ENCODE data around the gene CERS6. TPM values are rescaled to one million over a fixed set of nuclear protein-coding genes. Genes with fewer than 3 reads are reported as not detected.

The CERS6 gene
- total RNA-seq, 3 donors from 2014 or later, result 14.1 to 17.2 (median 16.7) TPM

DNA sequence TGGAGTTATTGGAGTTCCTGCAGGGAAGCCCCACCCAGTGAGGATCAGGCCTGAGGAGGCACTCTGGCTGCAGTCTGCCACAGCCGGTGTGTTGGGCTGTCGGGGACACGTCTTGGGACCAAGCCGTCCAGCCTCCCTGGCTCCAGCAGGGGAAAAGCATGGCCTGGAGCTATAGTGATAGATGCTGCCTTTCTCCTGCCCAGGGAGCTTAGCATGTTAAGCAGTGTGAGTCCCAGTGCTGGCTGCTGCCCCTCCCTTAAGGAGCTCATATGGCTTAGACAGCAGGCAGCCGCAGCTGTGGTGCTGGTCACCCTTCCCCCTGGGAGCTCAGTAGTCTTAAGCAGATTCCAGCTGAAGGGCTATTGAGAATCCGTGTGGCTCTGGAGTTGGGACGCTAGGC lies 78.9 kb downstream of the CERS6 start:
- DNase-seq (no peak), ATAC-seq (no peak)
- Mint-ChIP-seq H3K36me3 (ENCODE audit: insufficient read depth) (peaks cover 4% of the 10 kb centered on the region), H3K9me3 (peaks cover 17% of the 10 kb centered on the region), H3K27me3 (ENCODE audit: low read depth) (no peaks in the 10 kb centered on the region), H3K4me3 (no peak overlapping the region), H3K4me1 (ENCODE audit: low read depth) (peaks cover 60% of the 10 kb centered on the region)

DNA sequence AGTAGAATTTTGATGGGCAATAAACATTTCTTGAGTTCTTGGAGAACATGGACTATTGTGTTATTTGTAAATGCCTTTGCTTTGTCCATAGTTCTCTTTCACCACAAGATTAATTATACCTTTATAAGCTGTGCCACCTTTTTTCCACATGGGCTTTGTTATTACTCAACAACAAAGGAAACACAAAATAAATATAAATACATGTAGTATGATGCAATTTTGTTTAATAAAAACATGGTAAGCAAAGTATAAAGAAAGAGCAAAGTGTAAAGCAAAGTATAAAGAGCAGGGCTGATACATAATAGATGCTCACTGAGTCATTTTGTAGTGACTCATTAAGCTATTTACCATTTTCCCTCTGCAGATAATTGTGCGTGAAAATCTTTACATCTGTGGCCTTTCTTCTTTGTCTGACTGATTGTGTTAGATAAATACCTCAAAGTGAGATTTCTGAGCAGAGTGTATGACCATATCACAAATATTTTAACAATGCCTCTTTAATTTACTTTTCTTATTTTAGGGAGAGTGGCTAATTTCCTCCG lies 80.9 kb downstream of the CERS6 start:
- peaks cover 33% of the 10 kb centered on the region for H3K9me3 Mint-ChIP-seq
- no peaks in the 10 kb centered on the region for H3K27me3 Mint-ChIP-seq (ENCODE audit: low read depth)
- ATAC-seq (peak; percentile 78 to 86), DNase-seq (no peak)
- peaks cover 15% of the 10 kb centered on the region for H3K36me3 Mint-ChIP-seq (ENCODE audit: insufficient read depth)
- peaks cover 49% of the 10 kb centered on the region for H3K4me1 Mint-ChIP-seq (ENCODE audit: low read depth)
- no peak overlapping the region for H3K4me3 Mint-ChIP-seq

DNA sequence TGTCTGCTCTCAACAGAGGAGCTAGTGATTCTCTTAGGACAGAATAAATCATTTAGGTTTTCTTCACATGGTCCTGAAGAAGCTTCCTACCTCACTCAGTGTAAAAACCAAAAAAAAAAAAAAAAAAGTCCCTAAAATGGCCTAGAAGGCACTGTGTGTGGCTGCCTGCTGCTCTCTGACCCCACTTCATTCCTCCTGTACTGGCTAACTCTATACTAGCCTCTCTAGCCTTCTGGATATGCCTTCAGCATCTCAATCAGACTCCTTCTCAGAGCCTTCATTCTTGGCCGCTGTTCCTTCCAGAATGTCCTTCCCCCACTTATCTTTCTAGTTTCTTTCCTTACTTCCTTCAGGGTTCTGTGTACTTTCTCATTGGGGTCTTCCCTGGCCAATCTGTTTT lies 82.1 kb downstream of the CERS6 start:
- Mint-ChIP-seq H3K4me1 (ENCODE audit: low read depth) (peaks cover 48% of the 10 kb centered on the region), H3K9me3 (peaks cover 33% of the 10 kb centered on the region), H3K27me3 (ENCODE audit: low read depth) (no peaks in the 10 kb centered on the region), H3K36me3 (ENCODE audit: insufficient read depth) (peaks cover 15% of the 10 kb centered on the region), H3K4me3 (no peak overlapping the region)
- ATAC-seq (no peak), DNase-seq (no peak)

DNA sequence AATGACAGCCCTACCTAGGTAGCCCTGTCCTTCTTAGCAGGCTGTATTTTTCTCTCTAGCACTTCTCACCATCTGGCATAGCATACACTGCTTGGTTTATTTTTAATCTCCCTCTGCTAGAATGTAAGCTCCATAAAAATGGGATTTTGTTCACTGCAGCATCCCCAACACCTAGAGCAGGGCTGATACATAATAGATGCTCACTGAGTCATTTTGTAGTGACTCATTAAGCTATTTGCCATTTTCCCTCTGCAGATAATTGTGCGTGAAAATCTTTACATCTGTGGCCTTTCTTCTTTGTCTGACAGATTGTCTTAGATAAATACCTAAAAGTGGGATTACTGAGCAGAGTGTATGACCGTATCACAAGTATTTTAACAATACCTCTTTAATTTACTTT lies 82.5 kb downstream of the CERS6 start:
- Mint-ChIP-seq H3K4me1 (ENCODE audit: low read depth) (peaks cover 46% of the 10 kb centered on the region), H3K4me3 (no peak overlapping the region)

DNA sequence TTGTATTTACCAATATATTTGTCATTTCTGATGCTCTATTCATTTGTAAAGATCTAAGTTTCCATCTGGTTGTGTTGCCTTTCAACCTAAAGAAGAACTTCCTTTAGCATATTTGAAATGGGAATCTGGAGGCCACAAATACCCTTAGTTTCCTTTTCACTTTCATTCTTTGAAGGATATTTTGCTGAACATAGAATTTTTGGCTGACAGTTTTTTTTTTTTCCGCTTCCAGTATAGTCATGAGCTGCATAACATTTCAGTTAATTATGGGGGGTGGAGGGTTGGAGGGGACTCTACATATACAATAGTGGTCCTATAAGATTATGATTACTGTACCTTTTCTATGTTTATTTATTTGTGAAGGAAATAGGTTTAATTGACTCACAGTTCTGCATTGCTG lies 83.9 kb downstream of the CERS6 start:
- ATAC-seq (no peak), DNase-seq (no peak)
- Mint-ChIP-seq H3K4me3 (no peak overlapping the region), H3K36me3 (ENCODE audit: insufficient read depth) (peaks cover 15% of the 10 kb centered on the region), H3K4me1 (ENCODE audit: low read depth) (peaks cover 38% of the 10 kb centered on the region), H3K27me3 (ENCODE audit: low read depth) (no peaks in the 10 kb centered on the region), H3K9me3 (peaks cover 33% of the 10 kb centered on the region)

More for the DNA sequence above, 82.5 kb downstream of the CERS6 start:
- DNase-seq (no peak), ATAC-seq (peak; percentile 46 to 53)
- H3K9me3 Mint-ChIP-seq, result peaks cover 33% of the 10 kb centered on the region
- peaks cover 15% of the 10 kb centered on the region for H3K36me3 Mint-ChIP-seq (ENCODE audit: insufficient read depth)
- H3K27me3 Mint-ChIP-seq (ENCODE audit: low read depth), result no peaks in the 10 kb centered on the region

DNA sequence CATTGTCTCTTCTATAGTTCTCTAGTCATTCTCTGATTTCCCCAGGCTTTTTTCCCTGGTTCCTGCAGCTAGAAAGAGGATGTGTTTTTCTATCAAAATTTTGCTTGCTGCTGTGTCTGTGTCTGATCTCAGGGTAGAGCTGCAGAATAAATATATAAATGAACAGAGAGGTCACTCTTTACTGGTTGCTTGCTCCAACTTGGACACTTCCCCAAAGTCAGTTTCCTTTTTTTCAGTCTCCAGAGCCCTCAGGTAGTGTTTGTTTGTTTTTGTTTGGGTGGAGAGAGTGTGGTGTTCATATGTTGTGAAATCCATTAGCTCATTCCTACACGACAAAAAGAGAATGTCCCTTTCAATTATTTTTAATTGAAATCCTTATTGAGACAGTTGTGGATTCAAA lies 85.8 kb downstream of the CERS6 start:
- Mint-ChIP-seq H3K4me3 (no peak overlapping the region), H3K27me3 (ENCODE audit: low read depth) (no peaks in the 10 kb centered on the region), H3K9me3 (peaks cover 33% of the 10 kb centered on the region), H3K4me1 (ENCODE audit: low read depth) (peaks cover 38% of the 10 kb centered on the region), H3K36me3 (ENCODE audit: insufficient read depth) (peaks cover 15% of the 10 kb centered on the region)
- DNase-seq (no peak), ATAC-seq (no peak)

DNA sequence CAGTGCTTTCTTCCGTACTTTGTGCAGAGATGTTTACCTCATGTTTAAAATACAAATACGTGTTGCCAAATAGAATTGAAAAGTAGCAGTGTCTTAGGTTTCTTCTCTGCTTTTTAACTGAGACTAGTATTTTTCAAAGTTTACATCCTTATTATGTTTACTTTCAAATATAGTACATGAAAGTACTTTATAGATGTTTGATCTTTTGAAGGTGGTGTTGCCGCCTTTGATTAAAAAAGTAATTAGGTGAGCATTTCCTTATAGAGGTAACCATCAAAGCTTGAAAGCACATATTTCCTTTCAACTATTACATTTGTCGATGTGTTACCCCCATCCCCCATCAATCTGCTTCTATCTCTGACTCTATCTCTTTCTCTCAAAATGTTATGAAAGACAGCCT lies 87.0 kb downstream of the CERS6 start:
- ATAC-seq, result no peak

DNA sequence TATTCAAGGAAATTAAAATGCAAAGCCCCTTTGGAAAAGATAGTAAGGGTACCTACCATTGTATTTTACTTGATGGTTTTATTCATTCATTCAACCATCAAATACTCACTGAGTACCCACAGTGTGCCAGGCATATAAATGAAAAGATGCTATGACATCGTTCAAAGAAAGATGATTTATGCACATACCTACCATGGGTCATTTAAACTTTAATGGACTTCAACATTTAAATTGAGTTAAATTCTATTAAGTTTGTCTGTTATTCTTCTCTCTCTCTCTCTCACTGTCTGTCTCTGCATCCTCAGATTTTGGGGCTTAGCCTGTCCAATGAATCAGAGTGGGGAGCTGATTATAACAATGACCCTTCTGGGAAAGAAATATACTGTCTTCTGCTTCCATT lies 87.9 kb downstream of the CERS6 start:
- Mint-ChIP-seq H3K36me3 (ENCODE audit: insufficient read depth) (peaks cover 23% of the 10 kb centered on the region), H3K4me1 (ENCODE audit: low read depth) (peaks cover 22% of the 10 kb centered on the region)

More for the DNA sequence above, 87.0 kb downstream of the CERS6 start:
- no peak for DNase-seq
- Mint-ChIP-seq H3K27me3 (ENCODE audit: low read depth) (no peaks in the 10 kb centered on the region), H3K4me1 (ENCODE audit: low read depth) (peaks cover 29% of the 10 kb centered on the region), H3K4me3 (no peak overlapping the region), H3K9me3 (peaks cover 28% of the 10 kb centered on the region), H3K36me3 (ENCODE audit: insufficient read depth) (peaks cover 20% of the 10 kb centered on the region)

DNA sequence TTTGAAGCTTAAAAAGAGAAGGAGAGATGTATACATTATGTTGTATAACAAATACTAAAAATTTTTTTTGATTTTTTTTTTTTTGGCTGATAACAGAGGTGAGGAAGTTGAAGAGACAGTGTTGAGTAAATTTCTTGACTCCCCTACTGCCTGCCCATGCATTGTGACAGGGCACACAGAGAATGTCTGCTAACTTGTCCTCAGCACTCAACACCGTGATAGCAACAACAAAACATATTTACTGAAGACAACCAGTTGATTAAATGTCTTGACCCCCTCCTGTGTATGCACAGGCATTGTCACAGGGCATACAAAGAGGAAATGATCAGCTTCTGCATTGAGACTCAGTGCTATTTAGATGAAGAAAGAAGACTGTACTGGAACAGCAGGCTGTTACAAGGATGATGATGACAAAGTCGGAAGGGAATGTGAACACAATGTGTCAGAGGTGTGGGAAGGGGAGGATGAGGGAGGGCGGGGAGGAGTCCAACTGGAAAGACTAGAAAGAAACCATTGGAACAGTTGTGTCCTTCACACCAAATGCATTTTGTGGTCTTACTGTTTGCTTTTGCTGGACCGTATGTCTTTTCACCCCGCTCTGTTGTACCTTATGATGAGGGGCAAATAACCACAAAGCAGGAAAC lies 89.5 kb downstream of the CERS6 start:
- peaks cover 23% of the 10 kb centered on the region for H3K36me3 Mint-ChIP-seq (ENCODE audit: insufficient read depth)
- H3K9me3 Mint-ChIP-seq, result peaks cover 13% of the 10 kb centered on the region
- no peak overlapping the region for H3K4me3 Mint-ChIP-seq
- peaks cover 24% of the 10 kb centered on the region for H3K4me1 Mint-ChIP-seq (ENCODE audit: low read depth)
- DNase-seq, result no peak
- H3K27me3 Mint-ChIP-seq (ENCODE audit: low read depth), result no peaks in the 10 kb centered on the region
- ATAC-seq, result no peak

More for the DNA sequence above, 87.9 kb downstream of the CERS6 start:
- no peak for ATAC-seq
- Mint-ChIP-seq H3K9me3 (peaks cover 23% of the 10 kb centered on the region), H3K27me3 (ENCODE audit: low read depth) (no peaks in the 10 kb centered on the region), H3K4me3 (no peak overlapping the region)
- DNase-seq, result no peak

DNA sequence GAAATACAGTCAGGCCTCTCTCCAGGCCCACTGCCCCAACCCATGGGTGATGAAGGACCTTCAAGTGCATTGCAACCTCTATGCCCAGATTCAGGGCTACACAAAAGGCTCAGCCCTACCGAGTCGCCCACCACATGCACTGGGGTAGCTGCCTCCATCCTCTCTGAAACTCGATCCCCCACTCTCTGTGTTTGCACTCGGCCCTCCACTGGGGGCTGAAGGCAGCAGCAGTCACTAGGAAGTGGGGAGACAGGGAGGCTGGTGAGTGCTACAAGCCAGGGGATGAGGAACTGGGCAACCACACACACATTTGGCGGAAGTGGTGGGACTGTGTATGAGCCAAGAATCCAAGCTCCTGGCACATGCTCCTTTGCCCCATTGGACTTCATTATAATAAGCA lies 94.6 kb downstream of the CERS6 start:
- no peaks in the 10 kb centered on the region for H3K9me3 Mint-ChIP-seq
- peaks cover 17% of the 10 kb centered on the region for H3K4me1 Mint-ChIP-seq (ENCODE audit: low read depth)
- DNase-seq, result no peak
- H3K36me3 Mint-ChIP-seq (ENCODE audit: insufficient read depth), result peaks cover 18% of the 10 kb centered on the region
- H3K27me3 Mint-ChIP-seq (ENCODE audit: low read depth), result no peaks in the 10 kb centered on the region
- H3K4me3 Mint-ChIP-seq, result no peak overlapping the region
- no peak for ATAC-seq

DNA sequence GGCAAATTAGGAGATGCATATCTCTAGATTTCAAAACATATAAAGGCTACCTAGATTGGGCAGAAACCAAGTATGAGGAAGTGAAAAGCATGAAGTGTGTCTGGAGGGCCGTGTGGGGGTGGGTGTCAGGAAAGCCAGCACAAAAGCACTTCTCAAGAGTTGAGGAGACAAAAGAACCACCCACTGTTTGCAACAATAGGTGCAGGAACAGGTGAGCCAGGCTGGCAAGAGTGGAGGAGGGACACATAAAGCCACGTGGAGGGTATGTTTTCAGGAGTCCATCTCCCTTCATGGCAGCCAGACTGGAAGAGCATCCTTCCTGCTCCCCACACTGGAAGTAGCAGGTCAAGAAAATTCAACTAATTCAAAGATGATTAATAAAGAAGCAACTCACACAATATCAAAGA lies 96.4 kb downstream of the CERS6 start:
- Mint-ChIP-seq H3K4me1 (ENCODE audit: low read depth) (peaks cover 19% of the 10 kb centered on the region), H3K27me3 (ENCODE audit: low read depth) (no peaks in the 10 kb centered on the region), H3K36me3 (ENCODE audit: insufficient read depth) (peaks cover 18% of the 10 kb centered on the region), H3K4me3 (no peak overlapping the region), H3K9me3 (no peaks in the 10 kb centered on the region)
- DNase-seq, result no peak
- ATAC-seq, result no peak

DNA sequence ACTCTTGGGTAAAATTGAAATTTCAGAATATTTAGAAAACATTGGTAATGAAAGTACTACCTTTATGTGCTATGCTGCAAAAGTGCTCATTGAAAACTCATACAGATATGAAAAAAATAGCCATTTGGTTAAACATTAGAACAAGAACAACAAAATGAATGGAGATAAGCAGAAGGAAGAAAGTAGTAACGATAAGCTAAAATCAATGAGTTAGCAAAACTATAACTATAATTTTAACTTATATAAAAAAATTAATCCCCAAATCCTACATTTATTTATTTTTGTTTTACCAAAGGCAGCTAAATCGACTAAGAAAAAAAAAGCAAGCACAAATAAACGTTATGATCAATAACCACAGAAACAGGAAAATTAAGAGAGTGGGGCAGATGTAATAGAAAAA lies 99.2 kb downstream of the CERS6 start:
- no peak for ATAC-seq
- no peak for DNase-seq
- Mint-ChIP-seq H3K4me1 (ENCODE audit: low read depth) (peaks cover 25% of the 10 kb centered on the region), H3K4me3 (no peak overlapping the region), H3K27me3 (ENCODE audit: low read depth) (no peaks in the 10 kb centered on the region), H3K36me3 (ENCODE audit: insufficient read depth) (peaks cover 14% of the 10 kb centered on the region), H3K9me3 (no peaks in the 10 kb centered on the region)

DNA sequence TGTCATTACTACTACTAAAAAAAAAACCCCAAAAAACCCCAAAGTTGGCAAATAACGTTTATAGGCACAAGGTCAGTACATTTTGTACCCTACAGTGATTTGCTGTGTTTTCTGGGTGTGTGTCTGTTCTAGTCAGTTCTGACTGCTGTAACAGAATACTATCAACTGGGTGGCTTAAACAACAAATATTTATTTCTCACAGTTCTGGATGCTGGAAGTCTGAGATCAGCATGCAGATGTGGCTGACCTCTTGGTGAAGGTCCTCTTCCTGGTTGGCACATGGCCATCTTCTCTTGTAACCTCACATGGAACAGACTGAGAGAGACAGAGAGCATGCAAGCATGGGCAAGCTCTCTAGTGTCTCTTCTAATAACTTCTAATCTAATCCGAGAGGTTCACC lies 103.1 kb downstream of the CERS6 start:
- no peak for ATAC-seq
- peaks cover 37% of the 10 kb centered on the region for H3K36me3 Mint-ChIP-seq (ENCODE audit: insufficient read depth)
- no peak overlapping the region for H3K4me3 Mint-ChIP-seq
- H3K27me3 Mint-ChIP-seq (ENCODE audit: low read depth), result no peaks in the 10 kb centered on the region
- no peaks in the 10 kb centered on the region for H3K9me3 Mint-ChIP-seq
- peaks cover 19% of the 10 kb centered on the region for H3K4me1 Mint-ChIP-seq (ENCODE audit: low read depth)
- no peak for DNase-seq

DNA sequence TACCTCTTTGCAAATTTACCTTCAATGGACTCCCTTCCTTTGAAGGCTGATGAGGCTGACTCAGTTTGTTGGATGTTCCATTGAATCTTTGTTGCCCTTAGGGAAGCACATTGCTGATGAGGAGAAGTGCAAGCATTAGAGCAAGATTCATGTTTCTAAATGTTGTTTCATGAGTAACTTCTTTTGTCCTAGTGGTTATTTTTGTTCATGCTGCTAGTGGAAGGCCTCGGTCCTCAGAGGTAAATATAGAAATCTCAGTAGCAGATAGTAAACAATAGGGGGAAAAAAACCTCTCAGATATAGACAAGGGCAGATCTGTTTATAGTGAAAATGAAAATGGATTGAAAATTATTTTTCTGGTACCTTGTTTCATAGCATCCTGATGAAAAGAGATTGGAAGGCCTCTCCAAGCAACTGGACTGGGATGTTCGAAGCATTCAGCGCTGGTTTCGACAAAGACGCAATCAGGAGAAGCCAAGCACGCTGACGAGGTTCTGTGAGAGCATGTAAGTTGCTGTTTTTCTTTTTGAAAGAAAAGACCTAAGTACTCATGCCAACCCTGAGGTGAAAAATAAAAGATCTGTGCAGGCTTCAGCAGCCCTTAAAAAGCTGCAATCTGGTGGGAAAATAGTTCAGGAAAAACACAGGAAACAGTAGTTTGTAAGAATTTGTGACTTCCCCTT lies 104.9 kb downstream of the CERS6 start:
- ATAC-seq, result no peak
- no peak for DNase-seq
- H3K9me3 Mint-ChIP-seq, result no peaks in the 10 kb centered on the region
- H3K27me3 Mint-ChIP-seq (ENCODE audit: low read depth), result no peaks in the 10 kb centered on the region
- H3K36me3 Mint-ChIP-seq (ENCODE audit: insufficient read depth), result peaks cover 38% of the 10 kb centered on the region
- no peak overlapping the region for H3K4me3 Mint-ChIP-seq
- peaks cover 30% of the 10 kb centered on the region for H3K4me1 Mint-ChIP-seq (ENCODE audit: low read depth)

DNA sequence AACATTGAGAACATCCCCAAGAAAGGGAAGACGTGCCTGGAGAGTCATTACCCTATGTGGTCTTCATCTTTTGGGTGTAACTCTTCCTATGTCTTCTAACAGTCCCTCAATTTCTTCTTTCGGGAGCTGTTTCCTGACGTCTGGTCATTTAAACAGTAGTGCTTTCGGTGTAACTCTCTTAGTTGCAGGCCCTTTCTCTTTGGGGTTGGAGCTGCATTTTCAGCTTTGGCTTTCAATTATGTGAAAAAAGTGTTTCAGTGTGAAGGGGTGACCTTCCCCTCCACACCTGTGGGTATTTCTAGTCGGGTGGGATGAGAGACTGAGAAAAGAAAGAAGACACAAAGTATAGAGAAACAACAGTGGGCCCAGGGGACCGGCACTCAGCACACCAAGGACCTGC lies 105.9 kb downstream of the CERS6 start:
- peaks cover 34% of the 10 kb centered on the region for H3K4me1 Mint-ChIP-seq (ENCODE audit: low read depth)
- H3K36me3 Mint-ChIP-seq (ENCODE audit: insufficient read depth), result peaks cover 38% of the 10 kb centered on the region
- no peak for ATAC-seq

More for the DNA sequence above, 105.9 kb downstream of the CERS6 start:
- H3K4me3 Mint-ChIP-seq, result no peak overlapping the region
- no peaks in the 10 kb centered on the region for H3K27me3 Mint-ChIP-seq (ENCODE audit: low read depth)
- H3K9me3 Mint-ChIP-seq, result no peaks in the 10 kb centered on the region
- DNase-seq, result no peak
